HG02763 (cell line): ENCODE data around the gene GCNA.

ENCODE experiments used
- ATAC-seq: cut with Tn5 transposase; IDR thresholded peaks from one replicate; pipeline ENCODE4 v1.9.1; 2021; ENCODE audit warnings: mild to moderate bottlenecking, moderate library complexity; ENCODE audit not compliant: unreplicated experiment

The GCNA gene, protein sequence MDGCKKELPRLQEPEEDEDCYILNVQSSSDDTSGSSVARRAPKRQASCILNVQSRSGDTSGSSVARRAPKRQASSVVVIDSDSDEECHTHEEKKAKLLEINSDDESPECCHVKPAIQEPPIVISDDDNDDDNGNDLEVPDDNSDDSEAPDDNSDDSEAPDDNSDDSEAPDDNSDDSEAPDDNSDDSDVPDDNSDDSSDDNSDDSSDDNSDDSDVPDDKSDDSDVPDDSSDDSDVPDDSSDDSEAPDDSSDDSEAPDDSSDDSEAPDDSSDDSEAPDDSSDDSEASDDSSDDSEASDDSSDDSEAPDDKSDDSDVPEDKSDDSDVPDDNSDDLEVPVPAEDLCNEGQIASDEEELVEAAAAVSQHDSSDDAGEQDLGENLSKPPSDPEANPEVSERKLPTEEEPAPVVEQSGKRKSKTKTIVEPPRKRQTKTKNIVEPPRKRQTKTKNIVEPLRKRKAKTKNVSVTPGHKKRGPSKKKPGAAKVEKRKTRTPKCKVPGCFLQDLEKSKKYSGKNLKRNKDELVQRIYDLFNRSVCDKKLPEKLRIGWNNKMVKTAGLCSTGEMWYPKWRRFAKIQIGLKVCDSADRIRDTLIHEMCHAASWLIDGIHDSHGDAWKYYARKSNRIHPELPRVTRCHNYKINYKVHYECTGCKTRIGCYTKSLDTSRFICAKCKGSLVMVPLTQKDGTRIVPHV

DNA sequence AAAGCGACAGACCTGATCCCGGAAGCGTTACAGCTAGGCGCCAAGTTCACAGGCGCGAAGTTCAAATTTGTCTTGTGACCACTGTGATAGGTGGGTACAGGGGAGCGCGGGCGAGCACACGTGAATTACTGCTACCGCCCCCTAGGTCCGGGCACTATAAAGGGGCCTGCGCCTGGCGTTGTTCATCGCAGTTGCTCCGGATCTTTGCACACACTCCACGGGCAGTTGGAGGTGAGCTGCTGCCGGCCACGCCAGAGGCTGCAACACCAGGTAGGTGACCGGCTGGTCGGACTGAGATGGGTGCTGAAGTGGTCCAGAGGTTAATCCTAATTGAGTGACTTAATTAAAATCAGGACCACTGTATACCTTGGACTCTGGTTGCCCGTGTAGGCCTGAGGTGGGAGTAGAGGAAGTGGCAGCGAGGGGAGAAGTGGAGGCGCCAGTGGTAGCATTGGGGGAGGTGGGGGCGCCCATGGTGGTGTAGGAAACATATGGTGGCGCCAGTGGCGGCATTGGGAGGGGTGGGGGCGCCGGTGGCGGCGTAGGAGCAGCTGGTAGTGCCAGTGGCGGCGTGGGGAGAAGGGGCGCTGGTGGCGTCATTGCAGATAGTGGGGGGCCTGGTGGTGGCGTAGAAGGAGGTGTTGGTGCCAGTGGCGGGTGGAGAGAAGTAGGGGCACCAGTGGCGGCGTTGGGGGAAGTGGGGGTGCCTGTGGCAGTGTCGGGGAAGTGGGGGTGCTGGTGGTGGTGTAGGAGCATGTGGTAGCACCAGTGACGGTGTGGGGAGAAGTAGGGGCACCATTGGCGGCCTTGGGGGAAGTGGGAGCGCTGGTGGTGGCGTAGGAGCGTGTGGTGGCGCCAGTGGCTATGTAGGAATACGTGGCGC lies at the start of gene GCNA:
Gene GCNA (plus strand): TSS at position 185 of the 883 bp plus-strand sequence. CDS start 2,385 bp downstream, outside the sequence.
- ATAC-seq = no peak

DNA sequence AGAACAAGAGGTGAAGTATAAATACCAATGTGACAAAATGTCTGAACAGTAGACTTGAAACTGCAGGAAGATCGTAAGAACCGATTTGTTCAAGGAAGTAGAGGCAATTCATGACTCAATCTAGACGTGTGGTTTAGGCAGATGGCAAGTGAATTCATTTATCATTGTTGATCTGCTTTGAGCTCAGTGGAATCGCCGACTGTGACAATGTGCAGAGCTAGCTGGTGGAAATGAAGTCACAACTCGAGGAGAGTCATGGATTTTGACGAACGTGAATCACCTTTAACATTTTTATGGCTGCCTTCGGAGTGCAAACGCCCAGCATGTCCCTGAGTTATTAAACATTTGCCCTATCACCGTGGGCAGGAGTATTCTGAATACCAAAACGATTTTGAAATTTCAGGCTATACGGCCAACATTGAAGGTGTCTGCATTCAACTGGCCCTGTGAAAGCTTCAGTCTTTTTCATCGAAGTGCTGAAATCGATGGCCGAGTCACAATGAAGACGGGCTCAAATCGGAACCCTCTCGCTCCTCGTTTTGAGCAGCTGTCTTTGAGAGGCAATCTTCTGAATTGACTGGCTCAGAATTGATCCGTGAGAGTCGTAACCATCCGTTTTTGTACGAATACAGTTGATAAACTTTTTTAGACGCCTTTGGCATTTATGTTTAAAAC lies 46.0 kb upstream of the GCNA start:
- peak; percentile 12 for ATAC-seq

DNA sequence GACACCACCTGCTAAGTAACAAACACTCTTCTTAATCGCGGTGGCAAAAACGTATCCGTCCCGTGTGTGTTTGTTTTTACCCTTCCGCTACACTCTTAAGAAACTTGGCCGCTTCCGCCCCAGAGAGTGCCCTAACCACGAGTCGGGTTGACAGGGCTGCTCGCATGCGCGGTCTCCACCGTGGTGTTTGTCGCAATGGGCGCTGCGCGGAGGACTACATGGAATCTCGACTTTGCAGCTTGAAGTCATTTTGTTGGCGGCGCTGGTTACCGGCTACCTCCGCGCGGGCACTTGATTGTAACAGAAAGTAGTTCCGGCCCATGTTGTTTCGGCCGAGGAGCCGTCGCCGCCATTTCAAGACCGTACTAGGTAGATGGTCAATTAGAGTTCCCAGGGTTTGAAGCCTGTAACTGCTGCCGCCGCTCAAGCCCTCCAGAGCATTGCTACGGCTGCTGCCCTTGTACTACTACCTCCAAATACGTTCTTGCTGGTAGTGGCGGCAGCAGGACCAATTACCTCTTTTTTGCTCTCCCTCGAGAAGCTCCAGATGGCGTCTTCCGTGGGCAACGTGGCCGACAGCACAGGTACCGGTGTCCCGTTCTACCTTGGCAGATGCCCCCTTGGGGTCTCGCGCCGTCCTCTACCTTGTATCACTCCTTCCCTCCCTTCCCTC lies 45.3 kb upstream of the GCNA start, which contains the start of gene OGT:
Gene OGT (plus strand): TSS at position 352 of the 673 bp plus-strand sequence. CDS start 196 bp downstream, at position 548.
- ATAC-seq = peak; percentile 78

DNA sequence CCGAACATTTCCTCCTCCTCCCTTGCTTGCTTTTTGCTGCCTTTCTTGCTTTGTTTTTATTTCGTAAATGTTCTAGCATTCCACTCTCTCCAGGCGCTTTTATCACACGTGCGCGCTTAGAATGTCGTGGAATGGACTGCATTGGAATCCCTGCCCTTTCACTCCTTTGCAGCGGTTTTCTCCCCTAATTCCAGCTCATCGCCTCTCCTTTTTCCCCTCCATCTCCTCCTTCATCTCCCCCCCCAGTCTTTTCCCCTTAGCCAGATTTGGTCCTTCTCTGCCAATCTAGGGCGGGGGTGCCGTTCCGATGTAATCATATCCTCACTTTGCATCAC lies 44.8 kb upstream of the GCNA start:
- no peak for ATAC-seq

DNA sequence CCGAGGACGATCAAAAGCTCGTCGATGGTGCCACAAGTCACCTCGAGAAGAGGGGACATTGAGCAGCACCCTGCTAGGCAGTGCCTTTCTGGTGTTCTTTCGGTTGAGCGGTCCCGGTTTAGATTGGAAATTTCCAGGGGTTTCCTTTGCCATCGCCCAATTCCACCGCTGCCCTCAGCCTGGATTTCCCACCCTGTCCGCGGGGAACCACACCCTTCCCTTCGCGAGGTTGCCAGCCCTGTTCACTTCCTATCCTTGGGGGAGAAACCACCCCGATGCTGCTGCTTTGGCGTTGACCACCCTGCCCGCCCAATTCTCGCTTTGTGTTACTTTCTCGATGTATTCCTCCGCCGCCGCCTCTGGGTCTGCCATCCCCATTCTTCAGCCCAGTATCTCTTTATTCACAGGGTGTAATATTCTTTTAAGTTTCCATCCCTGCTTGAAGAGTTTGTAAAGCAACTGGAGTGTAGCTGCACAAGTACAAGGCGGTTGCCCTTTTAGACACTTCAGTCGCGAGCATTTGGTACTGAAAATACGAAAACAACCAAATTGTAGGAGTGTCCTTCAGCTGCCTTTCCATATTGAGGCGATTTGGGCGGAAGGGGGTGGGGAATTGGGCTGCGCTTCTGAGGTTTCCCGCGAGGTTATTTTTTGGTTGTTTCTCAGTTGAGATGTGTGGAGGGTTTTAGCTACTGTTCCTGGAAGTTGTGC lies 44.2 kb upstream of the GCNA start:
- ATAC-seq = no peak

DNA sequence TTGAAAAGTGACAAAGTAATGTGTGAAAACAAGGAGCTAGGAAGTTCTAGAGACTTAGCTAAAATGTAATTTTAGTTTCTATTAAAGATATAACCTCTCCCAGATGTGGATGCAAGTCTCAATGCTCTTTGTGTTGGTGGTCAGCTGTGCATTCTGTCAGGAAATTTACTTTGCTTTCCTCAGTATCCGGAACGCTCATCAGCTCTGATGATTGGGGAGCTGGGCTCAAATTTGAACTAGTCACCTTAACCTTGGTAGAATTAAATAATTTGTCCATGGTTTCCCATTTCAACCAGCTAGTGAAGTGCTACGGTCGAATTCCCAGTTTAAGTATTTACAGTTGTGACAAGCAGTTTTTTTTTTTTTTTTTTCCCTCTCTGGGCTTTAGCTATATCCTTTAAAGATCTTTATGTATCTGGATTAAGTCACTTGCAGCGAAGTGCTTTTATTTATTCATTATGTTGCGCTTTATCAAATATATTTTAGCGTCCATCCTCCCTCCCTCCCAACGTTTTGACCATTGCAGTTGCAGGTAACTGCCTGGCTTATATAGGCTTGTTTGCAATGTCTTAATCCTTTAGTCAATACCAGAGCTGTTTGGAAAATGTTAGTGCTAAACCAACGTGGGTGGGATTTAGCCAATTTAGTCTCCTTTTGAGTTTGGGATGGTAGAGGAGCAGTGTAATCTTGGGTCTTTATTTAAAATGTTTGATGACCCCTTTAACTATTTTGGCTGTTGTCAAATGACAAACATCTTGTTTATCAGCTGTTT lies 43.3 kb upstream of the GCNA start:
- no peak for ATAC-seq

DNA sequence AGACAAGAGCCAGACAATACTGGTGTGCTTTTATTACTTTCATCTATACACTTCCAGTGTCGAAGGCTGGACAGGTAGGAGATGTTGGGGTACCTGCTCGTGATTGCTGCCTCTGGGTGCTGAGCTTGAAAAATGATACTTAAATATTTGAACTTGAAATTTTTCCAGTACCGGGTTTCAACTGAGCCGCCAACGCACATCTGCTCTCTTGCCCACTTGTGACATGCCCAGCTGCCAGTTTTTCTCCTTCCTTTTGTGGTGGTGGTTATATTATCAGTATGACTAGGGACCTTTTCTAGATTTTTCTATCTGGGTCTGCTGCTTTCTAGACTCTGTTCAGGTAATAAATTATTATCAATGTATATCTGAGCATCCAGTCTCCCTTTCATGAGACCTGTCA lies 42.0 kb upstream of the GCNA start:
- ATAC-seq = no peak

DNA sequence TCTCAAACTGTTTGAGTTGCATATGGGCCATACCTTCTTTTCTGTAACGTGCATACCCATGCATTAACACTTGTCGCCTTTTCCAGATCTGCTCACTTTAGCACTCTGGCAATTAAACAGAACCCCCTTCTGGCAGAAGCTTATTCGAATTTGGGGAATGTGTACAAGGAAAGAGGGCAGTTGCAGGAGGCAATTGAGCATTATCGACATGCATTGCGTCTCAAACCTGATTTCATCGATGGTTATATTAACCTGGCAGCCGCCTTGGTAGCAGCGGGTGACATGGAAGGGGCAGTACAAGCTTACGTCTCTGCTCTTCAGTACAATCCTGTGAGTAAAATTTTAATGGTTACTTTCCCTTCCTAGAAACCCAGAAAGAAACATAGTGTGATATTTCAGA lies 40.5 kb upstream of the GCNA start:
- no peak for ATAC-seq

DNA sequence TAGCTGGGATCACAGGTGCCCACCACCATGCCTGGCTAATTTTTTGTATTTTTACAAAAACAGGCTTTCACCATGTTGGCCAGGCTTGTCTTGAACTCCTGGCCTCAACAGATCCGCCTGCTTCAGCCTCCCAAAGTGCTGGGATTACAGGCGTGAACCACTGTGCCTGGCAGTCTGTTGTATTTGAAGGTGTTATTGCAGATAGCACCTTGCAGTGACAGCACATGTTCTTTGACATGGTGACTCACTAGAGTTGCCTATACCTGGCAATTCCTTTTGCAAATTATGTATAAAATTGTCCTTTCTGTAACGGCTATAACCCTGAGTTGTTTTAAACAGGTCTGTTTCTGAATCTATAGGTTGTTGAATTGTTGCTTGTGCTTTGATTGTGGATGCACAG lies 37.4 kb upstream of the GCNA start:
- ATAC-seq = no peak

DNA sequence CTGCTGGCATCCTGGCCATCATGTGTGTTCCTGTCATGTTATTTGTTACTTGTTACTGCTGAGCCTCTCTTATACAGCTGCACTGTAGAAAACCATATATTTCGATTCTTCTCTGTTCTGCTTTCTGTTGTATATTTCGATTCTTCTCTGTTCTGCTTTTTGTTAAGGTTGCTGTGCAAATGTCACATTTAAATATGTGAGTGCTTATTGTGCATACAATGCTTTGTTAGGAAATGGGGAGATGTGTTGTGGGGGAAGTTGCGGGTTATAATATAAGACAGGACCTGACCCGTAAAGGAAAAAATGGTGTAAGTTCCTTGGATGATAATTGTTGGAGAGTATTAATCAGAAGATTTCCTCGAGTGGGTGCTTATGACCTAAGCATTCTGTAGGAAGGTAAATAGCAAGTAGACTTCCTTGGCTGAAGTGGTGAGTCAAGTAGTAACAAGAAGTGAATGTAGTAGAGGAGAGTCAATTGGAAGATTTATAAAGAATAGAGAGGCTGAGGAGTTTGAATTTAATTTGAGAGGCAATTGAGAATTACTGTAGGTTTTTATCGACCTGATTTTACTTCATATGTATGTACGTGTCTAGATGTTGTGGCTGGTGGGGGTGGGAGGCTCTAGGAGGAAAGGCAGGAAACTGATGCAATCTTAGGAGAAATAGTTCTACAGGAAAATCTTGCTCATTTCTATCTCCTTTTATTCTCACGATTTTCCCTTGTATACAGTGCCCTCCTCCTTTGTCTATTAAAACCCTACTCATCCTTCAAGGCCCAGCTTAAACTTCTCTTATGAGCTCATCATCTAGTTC lies 36.8 kb upstream of the GCNA start:
- peak; percentile 62 for ATAC-seq

DNA sequence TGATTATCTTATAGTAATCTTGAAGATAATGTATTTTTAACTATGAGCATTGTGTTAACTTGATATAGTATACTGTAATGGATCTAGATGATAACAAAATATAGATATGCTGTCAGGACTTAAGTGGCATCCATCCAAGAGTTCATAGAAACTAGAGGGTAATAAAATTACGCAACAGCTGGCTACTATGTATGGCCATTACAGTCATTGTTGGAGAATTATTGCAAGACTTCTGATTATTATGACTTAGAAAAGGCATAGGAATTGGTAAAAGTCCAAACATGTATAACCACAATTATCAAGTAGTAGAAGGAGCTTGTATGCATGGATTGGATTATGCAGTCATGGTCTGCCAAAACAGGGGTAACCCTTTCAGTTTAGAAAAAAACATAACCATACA lies 35.8 kb upstream of the GCNA start:
- no peak for ATAC-seq

DNA sequence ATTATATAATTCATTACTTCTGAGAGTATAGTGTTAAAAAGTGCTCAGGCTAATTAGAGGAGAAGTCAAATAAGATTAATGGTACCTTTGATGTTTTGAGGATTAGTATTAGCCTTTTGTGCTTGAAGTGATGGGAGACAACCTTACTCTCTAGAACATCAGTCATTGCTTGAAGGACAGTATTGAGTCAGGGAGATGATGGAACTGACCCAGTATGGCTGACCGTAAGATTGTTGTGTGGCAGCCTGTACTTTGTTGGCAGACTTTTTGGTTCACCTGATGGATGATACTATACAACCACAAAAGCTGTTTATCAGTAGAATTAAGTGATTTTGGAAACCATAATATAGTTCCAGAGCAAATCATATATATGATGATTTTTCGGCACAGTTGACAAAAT lies 35.4 kb upstream of the GCNA start:
- no peak for ATAC-seq

DNA sequence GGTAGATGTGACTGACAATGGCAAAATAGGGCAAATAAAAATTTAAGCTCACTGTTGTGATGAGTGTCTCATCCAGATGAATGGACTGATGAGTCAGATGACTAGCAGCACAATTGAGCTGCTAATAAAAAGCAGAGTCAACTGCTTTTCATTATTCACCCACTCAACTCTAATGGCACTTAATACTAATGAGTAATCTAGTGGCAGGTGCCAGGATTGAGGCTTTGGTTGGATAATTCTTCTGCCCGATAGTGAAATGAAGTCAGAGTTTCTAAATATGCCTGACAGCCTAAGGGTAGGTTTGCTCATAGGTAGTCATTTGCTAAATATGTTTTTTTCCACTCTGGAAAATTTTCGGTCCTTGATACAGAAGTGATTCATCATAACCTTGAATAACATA lies 34.9 kb upstream of the GCNA start:
- ATAC-seq = no peak

DNA sequence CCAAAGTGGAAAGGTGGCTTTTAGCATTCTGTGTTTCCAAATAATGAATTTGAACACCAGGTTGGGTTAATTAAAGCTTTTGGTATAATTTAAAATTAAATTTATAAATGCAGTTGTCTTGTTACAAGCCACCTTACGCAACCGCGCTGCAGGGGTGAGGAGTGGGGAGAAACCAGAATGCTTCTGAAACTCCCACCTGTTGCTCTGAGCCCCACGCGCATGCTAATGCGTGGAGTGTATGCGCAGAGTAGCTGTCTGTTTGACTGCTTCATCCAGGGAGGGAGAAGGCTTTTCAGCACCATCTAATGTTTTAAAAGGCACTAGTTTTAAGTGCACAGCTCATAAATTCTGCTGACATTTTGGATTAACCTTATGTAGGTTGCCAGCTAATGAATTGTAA lies 32.9 kb upstream of the GCNA start:
- ATAC-seq = no peak

DNA sequence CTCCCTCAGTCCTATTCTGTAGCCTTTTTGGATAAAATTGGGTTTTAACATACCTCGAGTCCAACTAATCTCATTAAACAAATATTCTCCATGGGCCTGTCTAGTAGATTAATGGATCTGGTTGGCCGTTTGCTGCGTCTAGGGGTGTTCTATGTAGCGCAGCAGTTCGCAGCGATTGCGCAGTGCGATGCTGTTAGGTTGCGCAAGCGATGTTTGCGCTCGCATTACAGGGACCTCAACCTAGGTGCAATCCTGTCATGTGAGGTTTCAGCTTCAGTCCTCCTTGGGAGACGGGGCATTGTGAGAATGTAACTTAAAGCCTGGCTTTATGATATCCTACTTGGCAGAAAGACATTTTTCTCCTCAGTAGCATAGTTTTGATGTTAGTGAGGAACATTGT lies 31.4 kb upstream of the GCNA start:
- ATAC-seq = no peak

DNA sequence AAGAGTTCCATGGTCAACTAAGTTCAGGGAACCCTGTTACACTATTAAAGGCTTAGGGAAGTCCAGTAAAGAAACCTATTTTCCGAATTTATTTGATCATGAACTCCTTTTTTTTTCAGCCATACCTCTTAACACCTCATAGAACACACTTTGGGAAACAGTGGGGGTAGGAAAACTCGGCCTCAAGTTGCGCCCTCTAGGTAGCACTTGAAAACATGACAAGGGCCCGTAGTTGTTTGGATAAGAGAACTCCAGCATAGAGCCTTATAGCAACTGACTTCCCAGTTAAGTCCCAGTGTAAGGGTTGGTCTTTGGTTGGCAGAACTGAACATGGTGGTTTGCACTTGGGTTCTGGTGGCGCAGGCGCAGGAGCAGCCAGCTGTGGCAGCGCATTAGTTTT lies 30.9 kb upstream of the GCNA start:
- no peak for ATAC-seq

DNA sequence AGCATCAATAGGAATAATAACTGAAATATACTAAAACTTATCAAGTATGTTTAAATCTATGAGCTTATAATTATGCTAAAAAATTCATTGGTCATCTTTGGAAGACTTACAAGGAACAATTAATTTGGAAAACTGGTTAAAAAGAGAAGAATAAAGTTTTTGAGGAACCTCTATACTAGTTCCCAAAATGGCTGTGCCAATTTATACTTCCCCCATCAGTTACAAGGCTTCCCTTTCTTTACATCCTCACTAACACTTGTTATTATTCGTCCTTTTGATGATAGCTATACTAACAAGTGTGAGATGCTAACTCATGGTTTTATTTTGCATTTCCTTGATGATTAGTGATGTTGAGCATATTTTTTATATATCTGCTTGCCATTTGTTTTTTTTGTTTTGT lies 28.3 kb upstream of the GCNA start:
- no peak for ATAC-seq

DNA sequence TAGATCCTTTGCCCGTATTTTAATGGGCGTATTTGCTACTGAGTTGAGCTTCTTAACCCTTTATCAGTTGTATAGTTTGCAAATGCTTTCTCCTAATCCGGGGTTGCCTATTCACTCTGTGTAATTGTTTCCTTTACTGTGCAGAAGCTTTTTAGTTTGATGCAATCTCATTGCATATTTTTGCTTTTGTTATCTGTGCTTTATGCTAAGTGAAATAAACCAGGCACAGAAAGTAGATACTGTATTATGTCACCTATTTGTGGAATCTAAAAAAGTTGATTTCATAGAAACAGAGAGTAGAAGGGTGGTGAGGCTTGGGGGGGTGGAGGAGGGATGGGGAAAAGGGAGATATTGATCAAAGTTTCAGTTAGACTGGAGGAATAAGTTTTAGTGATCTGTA lies 27.7 kb upstream of the GCNA start:
- ATAC-seq = no peak
